MM.1S (cell line): Measurements from ENCODE around the gene PRR23E.

Experiments used
- CTCF ChIP-seq: fragments of 300-600 bp; sonication (generic); IDR thresholded peaks from 2 replicates; pipeline ENCODE4 v1.5.1; 2016; ENCODE audit warnings: antibody characterized with exemption, low read length, mixed read lengths
- EZH2phosphoT487 ChIP-seq: fragments of 300-600 bp; sonication (generic); IDR thresholded peaks from 2 replicates; pipeline ENCODE4 v1.6.1; 2018; ENCODE audit warnings: antibody characterized with exemption, low read length

GRCh38 chr3:127212711-127213110, 19.8 kb downstream of the PRR23E start:
- TF ChIP-seq CTCF, result no peak
- TF ChIP-seq EZH2phosphoT487, result no peak
